ENCODE results near the gene UMPS.
A peak's percentile ranks its signal among the peaks of the same experiment; 100 is the strongest.

The UMPS gene

DNA sequence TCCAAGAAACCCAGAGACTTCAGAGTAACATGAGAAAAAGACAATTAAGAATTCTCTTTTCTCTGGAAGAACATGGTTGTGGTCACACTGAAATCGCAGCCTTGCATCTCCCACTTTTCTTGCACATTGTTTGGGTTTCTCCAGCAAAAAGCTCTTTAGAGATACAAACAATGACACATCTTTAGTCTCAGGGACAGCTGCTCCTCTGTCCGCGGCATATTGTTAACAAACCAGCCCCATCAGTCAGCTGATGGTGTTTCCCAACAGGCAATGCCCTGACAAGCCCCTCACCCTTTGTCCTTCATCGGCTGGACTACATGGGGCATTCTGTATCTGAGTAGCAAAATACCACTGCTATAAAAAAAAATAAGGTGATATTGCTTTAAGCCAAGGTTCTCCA, 53.4 kb downstream of the UMPS start:
- H3K36me3 ChIP-seq (ENCODE audit: control insufficient read depth in 1 of 2, insufficient read depth in 2 of 2, low read depth in 1 of 2, low read length in 2 of 2), result peaks cover 14 to 36% of the 10 kb centered on the region in 2 experiments
- H3K27ac ChIP-seq (ENCODE audit: low read length, poor library complexity, severe bottlenecking), result no peak overlapping the region
- H2BK5ac ChIP-seq (ENCODE audit: low read depth, low read length, poor library complexity, severe bottlenecking), result no peak overlapping the region
- no peak overlapping the region for H3K4ac ChIP-seq (ENCODE audit: low read depth in 1 of 2, low read length in 2 of 2)
- no peak overlapping the region for H2BK12ac ChIP-seq (ENCODE audit: low read length in 2 of 2)
- no peak overlapping the region for H3K4me3 ChIP-seq (ENCODE audit: insufficient read depth in 1 of 2, low read depth in 1 of 2, low read length in 2 of 2)
- no peak overlapping the region for H4K8ac ChIP-seq (ENCODE audit: low read length)
- H4K91ac ChIP-seq (ENCODE audit: low read length), result no peak overlapping the region
- peak; percentile 90 for DNase-seq
- H3K9ac ChIP-seq (ENCODE audit: low read length), result no peak overlapping the region
- H3K23ac ChIP-seq (ENCODE audit: low read length in 2 of 2), result no peak overlapping the region
- peaks cover 29% of the 10 kb centered on the region for H3K79me1 ChIP-seq (replicated peaks; ENCODE audit: low read length, poor library complexity, severe bottlenecking)
- H2BK15ac ChIP-seq (ENCODE audit: low read depth, poor library complexity, severe bottlenecking), result no peak overlapping the region
- no peak overlapping the region for H3K18ac ChIP-seq (ENCODE audit: low read depth in 1 of 2, low read length in 2 of 2)
- no peak overlapping the region for H3K4me2 ChIP-seq (ENCODE audit: low read length, poor library complexity, severe bottlenecking)
- no peak overlapping the region for H2AFZ ChIP-seq (ENCODE audit: low read depth, low read length)
- H3K27me3 ChIP-seq (ENCODE audit: control insufficient read depth in 1 of 2, insufficient read depth in 1 of 2, low read length in 2 of 2), result no peaks in the 10 kb centered on the region
- no peak overlapping the region for H2AK5ac ChIP-seq (ENCODE audit: low read length, severe bottlenecking)
- no peak overlapping the region for H3K14ac ChIP-seq (ENCODE audit: low read length in 2 of 2)
- H3K9me3 ChIP-seq (ENCODE audit: control insufficient read depth, low read length), result no peaks in the 10 kb centered on the region
- no peak overlapping the region for H2BK120ac ChIP-seq (ENCODE audit: low read depth, low read length)
- WGBS, result 19% methylated on average over 3 of the region's 4 CpGs
- peaks cover 37% of the 10 kb centered on the region for H3K4me1 ChIP-seq (ENCODE audit: control insufficient read depth, insufficient read depth, low read depth, low read length)

DNA sequence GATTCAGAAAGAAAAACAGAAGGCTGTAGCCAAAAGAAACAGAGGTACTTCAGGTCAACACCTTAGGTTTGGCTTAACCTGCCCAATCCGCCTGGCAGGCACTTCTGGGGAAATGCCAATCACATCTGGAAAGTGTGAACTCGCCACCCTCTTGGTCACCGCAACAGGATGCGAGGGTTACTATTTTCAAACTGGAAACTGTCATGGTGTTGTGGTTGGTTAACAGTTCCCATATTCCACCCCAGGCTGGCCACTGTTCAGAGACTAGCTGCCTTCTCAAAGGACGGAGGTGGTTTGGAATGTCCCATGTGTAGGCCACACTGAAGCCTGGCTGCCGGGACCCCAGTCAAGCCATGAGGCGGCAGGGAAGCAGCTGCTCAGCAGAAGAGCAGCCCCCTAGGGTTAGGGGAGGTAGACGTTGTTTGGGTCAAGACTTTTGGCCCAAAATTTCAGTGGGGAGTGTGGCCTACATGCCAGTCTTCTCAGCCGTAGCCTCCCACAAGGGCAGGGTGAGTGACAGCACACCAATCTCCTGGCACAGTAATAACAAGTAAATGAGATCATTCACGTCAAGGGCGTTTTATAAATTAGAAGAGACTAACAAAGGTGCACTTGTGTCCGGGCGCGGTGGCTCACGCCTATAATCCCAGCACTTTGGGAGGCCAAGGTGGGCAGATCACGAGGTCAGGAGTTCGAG, 54.6 kb downstream of the UMPS start:
- H2BK15ac ChIP-seq (ENCODE audit: low read depth, poor library complexity, severe bottlenecking), result peak overlapping the region; percentile 60
- peak overlapping the region; percentile 7 for H4K8ac ChIP-seq (ENCODE audit: low read length)
- peak overlapping the region; percentile 38 to 86 for H3K18ac ChIP-seq (ENCODE audit: low read depth in 1 of 2, low read length in 2 of 2)
- H3K27ac ChIP-seq (ENCODE audit: low read length, poor library complexity, severe bottlenecking), result no peak overlapping the region
- DNase-seq, result no peak
- 97% methylated on average over 17 of the region's 17 CpGs for WGBS
- no peak overlapping the region for H2AFZ ChIP-seq (ENCODE audit: low read depth, low read length)
- no peak overlapping the region for H3K4me3 ChIP-seq (ENCODE audit: insufficient read depth in 1 of 2, low read depth in 1 of 2, low read length in 2 of 2)
- peaks cover 27% of the 10 kb centered on the region for H3K4me1 ChIP-seq (ENCODE audit: control insufficient read depth, insufficient read depth, low read depth, low read length)
- peaks cover 7 to 30% of the 10 kb centered on the region in 2 experiments for H3K36me3 ChIP-seq (ENCODE audit: control insufficient read depth in 1 of 2, insufficient read depth in 2 of 2, low read depth in 1 of 2, low read length in 2 of 2)
- no peak overlapping the region for H3K4me2 ChIP-seq (ENCODE audit: low read length, poor library complexity, severe bottlenecking)
- peak overlapping the region; percentile 72 for H2AK5ac ChIP-seq (ENCODE audit: low read length, severe bottlenecking)
- H3K9ac ChIP-seq (ENCODE audit: low read length), result no peak overlapping the region
- peak overlapping the region; percentile 36 for H2BK120ac ChIP-seq (ENCODE audit: low read depth, low read length)
- H2BK12ac ChIP-seq (ENCODE audit: low read length in 2 of 2), result peak overlapping the region; percentile 34 to 59
- no peak overlapping the region for H2BK5ac ChIP-seq (ENCODE audit: low read depth, low read length, poor library complexity, severe bottlenecking)
- H3K79me1 ChIP-seq (replicated peaks; ENCODE audit: low read length, poor library complexity, severe bottlenecking), result peaks cover 22% of the 10 kb centered on the region
- no peaks in the 10 kb centered on the region for H3K9me3 ChIP-seq (ENCODE audit: control insufficient read depth, low read length)
- no peak overlapping the region for H3K14ac ChIP-seq (ENCODE audit: low read length in 2 of 2)
- no peak overlapping the region for H3K23ac ChIP-seq (ENCODE audit: low read length in 2 of 2)
- H3K27me3 ChIP-seq (ENCODE audit: control insufficient read depth in 1 of 2, insufficient read depth in 1 of 2, low read length in 2 of 2), result no peaks in the 10 kb centered on the region
- no peak overlapping the region for H3K4ac ChIP-seq (ENCODE audit: low read depth in 1 of 2, low read length in 2 of 2)
- H4K91ac ChIP-seq (ENCODE audit: low read length), result peak overlapping the region; percentile 36

DNA sequence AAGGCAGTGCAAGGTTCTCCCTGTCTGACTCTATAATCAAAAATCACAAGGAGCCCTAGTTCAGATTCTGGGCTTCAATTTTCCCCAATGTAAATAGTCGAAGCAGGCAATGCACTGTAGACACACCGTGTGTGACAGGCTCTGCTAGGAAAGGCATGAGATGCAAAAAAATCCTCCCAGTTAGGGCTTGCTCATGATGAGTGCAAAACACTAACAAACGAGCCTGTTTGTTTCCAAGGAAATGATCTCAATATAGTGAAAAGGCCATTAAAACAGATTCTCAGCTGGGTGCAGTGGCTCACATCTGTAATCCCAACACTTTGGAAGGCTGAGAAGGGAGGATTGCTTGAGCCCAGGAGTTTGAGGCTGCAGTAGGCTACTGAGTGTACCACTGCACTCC, 55.7 kb downstream of the UMPS start:
- Histone ChIP-seq H3K23ac (ENCODE audit: low read length in 2 of 2) (no peak overlapping the region), H2AK5ac (ENCODE audit: low read length, severe bottlenecking) (peak overlapping the region; percentile 98), H3K18ac (ENCODE audit: low read depth in 1 of 2, low read length in 2 of 2) (no peak overlapping the region), H4K8ac (ENCODE audit: low read length) (no peak overlapping the region), H3K9ac (ENCODE audit: low read length) (peak overlapping the region; percentile 78), H3K4me2 (ENCODE audit: low read length, poor library complexity, severe bottlenecking) (no peak overlapping the region), H3K27me3 (ENCODE audit: control insufficient read depth in 1 of 2, insufficient read depth in 1 of 2, low read length in 2 of 2) (no peaks in the 10 kb centered on the region), H3K36me3 (ENCODE audit: control insufficient read depth in 1 of 2, insufficient read depth in 2 of 2, low read depth in 1 of 2, low read length in 2 of 2) (peaks cover 7 to 30% of the 10 kb centered on the region in 2 experiments), H2BK12ac (ENCODE audit: low read length in 2 of 2) (no peak overlapping the region), H3K79me1 (replicated peaks; ENCODE audit: low read length, poor library complexity, severe bottlenecking) (peaks cover 23% of the 10 kb centered on the region), H3K14ac (ENCODE audit: low read length in 2 of 2) (no peak overlapping the region), H3K4me1 (ENCODE audit: control insufficient read depth, insufficient read depth, low read depth, low read length) (peaks cover 16% of the 10 kb centered on the region), H2BK15ac (ENCODE audit: low read depth, poor library complexity, severe bottlenecking) (no peak overlapping the region), H3K9me3 (ENCODE audit: control insufficient read depth, low read length) (no peaks in the 10 kb centered on the region), H2BK5ac (ENCODE audit: low read depth, low read length, poor library complexity, severe bottlenecking) (no peak overlapping the region), H3K4me3 (ENCODE audit: insufficient read depth in 1 of 2, low read depth in 1 of 2, low read length in 2 of 2) (no peak overlapping the region), H3K27ac (ENCODE audit: low read length, poor library complexity, severe bottlenecking) (no peak overlapping the region), H3K4ac (ENCODE audit: low read depth in 1 of 2, low read length in 2 of 2) (no peak overlapping the region), H4K91ac (ENCODE audit: low read length) (no peak overlapping the region), H2AFZ (ENCODE audit: low read depth, low read length) (no peak overlapping the region), H2BK120ac (ENCODE audit: low read depth, low read length) (no peak overlapping the region)
- DNase-seq, result peak; percentile 88
- 58% methylated on average over 3 of the region's 3 CpGs for WGBS

DNA sequence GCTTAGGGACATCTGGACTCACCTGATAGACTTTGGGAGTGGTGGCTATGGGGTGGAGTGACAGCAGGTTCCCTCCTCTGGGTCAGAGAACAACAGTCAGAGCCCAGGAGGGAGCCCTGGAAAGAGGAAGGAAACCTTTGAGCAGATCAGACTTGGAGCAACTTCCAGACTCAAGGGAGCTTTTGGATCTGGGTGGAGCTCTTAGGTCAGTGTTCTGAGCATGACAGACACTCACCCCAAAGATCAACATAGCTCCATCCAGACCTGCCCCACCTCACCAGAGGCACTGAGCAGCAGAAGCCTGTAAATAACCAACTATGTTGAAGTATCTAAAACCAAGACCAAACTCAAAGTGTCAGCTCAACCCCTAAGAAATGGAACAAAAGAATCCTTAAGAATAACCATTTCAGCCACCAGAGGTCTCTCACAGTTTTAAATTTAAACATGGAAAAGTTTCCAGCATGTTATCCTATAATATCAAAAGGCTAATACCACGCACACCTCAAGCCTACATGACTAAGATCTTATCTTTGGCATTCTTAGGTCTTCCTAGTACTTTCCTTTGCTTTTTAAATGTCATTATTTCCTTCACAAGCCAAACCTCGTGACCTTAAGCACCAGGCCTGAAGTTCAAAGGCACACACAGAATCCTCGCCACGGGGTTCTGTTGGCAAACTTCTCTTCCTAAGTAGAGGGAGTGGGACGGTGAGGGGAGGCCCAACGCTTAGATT, 56.4 kb downstream of the UMPS start:
- peak overlapping the region; percentile 86 for H4K91ac ChIP-seq (ENCODE audit: low read length)
- H3K18ac ChIP-seq (ENCODE audit: low read depth in 1 of 2, low read length in 2 of 2), result peak overlapping the region; percentile 28 to 89
- no peak overlapping the region for H2BK15ac ChIP-seq (ENCODE audit: low read depth, poor library complexity, severe bottlenecking)
- no peak overlapping the region for H3K4me3 ChIP-seq (ENCODE audit: insufficient read depth in 1 of 2, low read depth in 1 of 2, low read length in 2 of 2)
- no peak overlapping the region for H3K23ac ChIP-seq (ENCODE audit: low read length in 2 of 2)
- no peak overlapping the region for H3K4me2 ChIP-seq (ENCODE audit: low read length, poor library complexity, severe bottlenecking)
- WGBS, result 86% methylated on average over 6 of the region's 6 CpGs
- H3K27me3 ChIP-seq (ENCODE audit: control insufficient read depth in 1 of 2, insufficient read depth in 1 of 2, low read length in 2 of 2), result no peaks in the 10 kb centered on the region
- peak overlapping the region; percentile 67 for H4K8ac ChIP-seq (ENCODE audit: low read length)
- no peak overlapping the region for H3K14ac ChIP-seq (ENCODE audit: low read length in 2 of 2)
- peak; percentile 56 for DNase-seq
- peak overlapping the region; percentile 100 for H2AK5ac ChIP-seq (ENCODE audit: low read length, severe bottlenecking)
- H3K79me1 ChIP-seq (replicated peaks; ENCODE audit: low read length, poor library complexity, severe bottlenecking), result peaks cover 18% of the 10 kb centered on the region
- peak overlapping the region; percentile 92 for H2BK120ac ChIP-seq (ENCODE audit: low read depth, low read length)
- peak overlapping the region; percentile 12 for H3K27ac ChIP-seq (ENCODE audit: low read length, poor library complexity, severe bottlenecking)
- H3K4me1 ChIP-seq (ENCODE audit: control insufficient read depth, insufficient read depth, low read depth, low read length), result peaks cover 17% of the 10 kb centered on the region
- no peak overlapping the region for H2AFZ ChIP-seq (ENCODE audit: low read depth, low read length)
- H3K9ac ChIP-seq (ENCODE audit: low read length), result peak overlapping the region; percentile 78
- no peak overlapping the region for H2BK5ac ChIP-seq (ENCODE audit: low read depth, low read length, poor library complexity, severe bottlenecking)
- H3K4ac ChIP-seq (ENCODE audit: low read depth in 1 of 2, low read length in 2 of 2), result peak overlapping the region; percentile 38 to 84
- peaks cover 4 to 30% of the 10 kb centered on the region in 2 experiments for H3K36me3 ChIP-seq (ENCODE audit: control insufficient read depth in 1 of 2, insufficient read depth in 2 of 2, low read depth in 1 of 2, low read length in 2 of 2)
- no peaks in the 10 kb centered on the region for H3K9me3 ChIP-seq (ENCODE audit: control insufficient read depth, low read length)
- H2BK12ac ChIP-seq (ENCODE audit: low read length in 2 of 2), result peak overlapping the region; percentile 69 to 86
